ENCODE data around the gene PAPOLA. TPM values are rescaled to one million over a fixed set of nuclear protein-coding genes. Genes with fewer than 3 reads are reported as not detected.
"Not testable (repeated sequence)": the region's sequence is repeated elsewhere in the genome, so short reads cannot be mapped to it uniquely, and the experiment has no call there.

PAPOLA gene
- total RNA-seq, 5 donors from 2014 or later (not counting 1 experiment from before 2014, with no cell fraction given), result 168 to 207 (median 183) TPM

- peaks cover 4 to 6% (median 5%) of the 10 kb centered on the region in 3 donors for H3K4me1 Mint-ChIP-seq
- no peaks in the 10 kb centered on the region for H3K9me3 Mint-ChIP-seq
- H3K9me3 ChIP-seq, result no peaks in the 10 kb centered on the region
- peaks cover 0 to 3% of the 10 kb centered on the region in 2 experiments for H3K4me1 ChIP-seq (ENCODE audit: control insufficient read depth in 1 of 2, extremely low read depth in 1 of 2, insufficient read depth in 2 of 2, low read length in 2 of 2)
- H3K27me3 ChIP-seq (replicated peaks in 1 of 2; ENCODE audit: control insufficient read depth in 2 of 2, extremely low read depth in 1 of 2, insufficient read depth in 2 of 2, low read length in 1 of 2), result peaks cover 0 to 5% of the 10 kb centered on the region in 2 experiments
- no CpG with 5 or more reads among the region's 3 CpGs for WGBS (ENCODE audit: insufficient coverage)
- no peak for ATAC-seq (replicated peaks in 1 of 4)
- H3K27ac Mint-ChIP-seq, result no peak overlapping the region
- H3K27me3 Mint-ChIP-seq, result peaks cover 0 to 2% of the 10 kb centered on the region in 2 donors
- H3K27ac ChIP-seq (ENCODE audit: low read length), result no peak overlapping the region
- H3K36me3 ChIP-seq (ENCODE audit: control insufficient read depth in 2 of 2, extremely low read depth in 1 of 2, insufficient read depth in 1 of 2, low read length in 1 of 2), result no peaks in the 10 kb centered on the region
- H3K4me3 Mint-ChIP-seq, result no peak overlapping the region
- DNase-seq, result no peak
- CTCF ChIA-PET, result no interaction called here
- POLR2A ChIA-PET, result no interaction called here
- H3K4me3 ChIP-seq (ENCODE audit: control insufficient read depth in 1 of 2, extremely low read depth in 1 of 2, low read length in 1 of 2), result no peak overlapping the region
- H3K36me3 Mint-ChIP-seq, result no peaks in the 10 kb centered on the region
Measured at GRCh38 chr14:96466918-96467317, 35.3 kb upstream of the PAPOLA start.

GRCh38 chr14:96470331-96470730 lies 31.9 kb upstream of the PAPOLA start:
- no peak for DNase-seq
- no CpG with 5 or more reads among the region's 4 CpGs for WGBS (ENCODE audit: insufficient coverage)
- Mint-ChIP-seq H3K9me3 (no peaks in the 10 kb centered on the region), H3K4me1 (no peaks in the 10 kb centered on the region), H3K27me3 (peaks cover 3 to 8% of the 10 kb centered on the region in 2 donors), H3K4me3 (no peak overlapping the region), H3K36me3 (no peaks in the 10 kb centered on the region), H3K27ac (no peak overlapping the region)
- Histone ChIP-seq H3K9me3 (no peaks in the 10 kb centered on the region), H3K27me3 (replicated peaks in 1 of 2; ENCODE audit: control insufficient read depth in 2 of 2, extremely low read depth in 1 of 2, insufficient read depth in 2 of 2, low read length in 1 of 2) (peaks cover 0 to 7% of the 10 kb centered on the region in 2 experiments), H3K4me3 (ENCODE audit: control insufficient read depth in 1 of 2, extremely low read depth in 1 of 2, low read length in 1 of 2) (no peak overlapping the region), H3K27ac (ENCODE audit: low read length) (no peak overlapping the region), H3K36me3 (ENCODE audit: control insufficient read depth in 2 of 2, extremely low read depth in 1 of 2, insufficient read depth in 1 of 2, low read length in 1 of 2) (no peaks in the 10 kb centered on the region), H3K4me1 (ENCODE audit: control insufficient read depth in 1 of 2, extremely low read depth in 1 of 2, insufficient read depth in 2 of 2, low read length in 2 of 2) (no peaks in the 10 kb centered on the region)
- ATAC-seq (replicated peaks in 1 of 4), result no peak
- ChIA-PET POLR2A (no interaction called here), CTCF (no interaction called here)

- ATAC-seq (replicated peaks in 1 of 4); CTCF ChIA-PET; DNase-seq; H3K9me3 Mint-ChIP-seq; H3K27ac Mint-ChIP-seq; H3K27me3 ChIP-seq (replicated peaks in 1 of 2; ENCODE audit: control insufficient read depth in 2 of 2, extremely low read depth in 1 of 2, insufficient read depth in 2 of 2, low read length in 1 of 2); H3K36me3 Mint-ChIP-seq; H3K9me3 ChIP-seq; H3K27me3 Mint-ChIP-seq; H3K4me3 Mint-ChIP-seq; H3K4me1 Mint-ChIP-seq; H3K4me1 ChIP-seq (ENCODE audit: control insufficient read depth in 1 of 2, extremely low read depth in 1 of 2, insufficient read depth in 2 of 2, low read length in 2 of 2); H3K27ac ChIP-seq (ENCODE audit: low read length); H3K4me3 ChIP-seq (ENCODE audit: control insufficient read depth in 1 of 2, extremely low read depth in 1 of 2, low read length in 1 of 2); H3K36me3 ChIP-seq (ENCODE audit: control insufficient read depth in 2 of 2, extremely low read depth in 1 of 2, insufficient read depth in 1 of 2, low read length in 1 of 2): not testable (repeated sequence)
- POLR2A ChIA-PET, result interaction anchor here in 1 of 2 donors (0.7 kb wide), 2 partner anchors 29 to 35 kb away, joined by 5 to 10 read pairs; no protein-coding TSS in a partner anchor
- WGBS (ENCODE audit: insufficient coverage), result no CpG with 5 or more reads among the region's 4 CpGs
Measured at GRCh38 chr14:96470967-96471366, 31.2 kb upstream of the PAPOLA start.

GRCh38 chr14:96478119-96478518 lies 24.1 kb upstream of the PAPOLA start:
- CTCF ChIA-PET, result no interaction called here

GRCh38 chr14:96479435-96480146 lies 22.6 kb upstream of the PAPOLA start:
- ChIA-PET POLR2A (no interaction called here), CTCF (interaction anchor here in 1 of 2 donors (0.6 kb wide), 1 partner anchor 37 kb away, joined by 4 read pairs; no protein-coding TSS in a partner anchor)
- Histone ChIP-seq H3K4me1 (ENCODE audit: control insufficient read depth in 1 of 2, extremely low read depth in 1 of 2, insufficient read depth in 2 of 2, low read length in 2 of 2) (no peaks in the 10 kb centered on the region), H3K9me3 (no peaks in the 10 kb centered on the region), H3K27me3 (replicated peaks in 1 of 2; ENCODE audit: control insufficient read depth in 2 of 2, extremely low read depth in 1 of 2, insufficient read depth in 2 of 2, low read length in 1 of 2) (peaks cover 0 to 14% of the 10 kb centered on the region in 2 experiments), H3K36me3 (ENCODE audit: control insufficient read depth in 2 of 2, extremely low read depth in 1 of 2, insufficient read depth in 1 of 2, low read length in 1 of 2) (no peaks in the 10 kb centered on the region), H3K27ac (ENCODE audit: low read length) (no peak overlapping the region), H3K4me3 (ENCODE audit: control insufficient read depth in 1 of 2, extremely low read depth in 1 of 2, low read length in 1 of 2) (no peak overlapping the region)
- Mint-ChIP-seq H3K4me1 (no peaks in the 10 kb centered on the region), H3K27me3 (peaks cover 10 to 13% of the 10 kb centered on the region in 2 donors), H3K9me3 (no peaks in the 10 kb centered on the region), H3K27ac (no peak overlapping the region), H3K4me3 (no peak overlapping the region), H3K36me3 (no peaks in the 10 kb centered on the region)
- no peak for ATAC-seq (replicated peaks in 1 of 4)
- no peak for DNase-seq
- WGBS (ENCODE audit: insufficient coverage), result 91% methylated on average over 7 of the region's 10 CpGs

More at GRCh38 chr14:96478119-96478518, 24.1 kb upstream of the PAPOLA start:
- ATAC-seq (replicated peaks in 1 of 4) (no peak), DNase-seq (no peak)
- Mint-ChIP-seq H3K36me3 (no peaks in the 10 kb centered on the region), H3K4me1 (no peaks in the 10 kb centered on the region), H3K27ac (no peak overlapping the region), H3K4me3 (no peak overlapping the region), H3K9me3 (no peaks in the 10 kb centered on the region), H3K27me3 (peaks cover 8 to 12% of the 10 kb centered on the region in 2 donors)
- WGBS (ENCODE audit: insufficient coverage), result 77% methylated on average over 6 of the region's 6 CpGs
- POLR2A ChIA-PET, result no interaction called here
- H3K4me1 ChIP-seq (ENCODE audit: control insufficient read depth in 1 of 2, extremely low read depth in 1 of 2, insufficient read depth in 2 of 2, low read length in 2 of 2), result no peaks in the 10 kb centered on the region
- no peak overlapping the region for H3K4me3 ChIP-seq (ENCODE audit: control insufficient read depth in 1 of 2, extremely low read depth in 1 of 2, low read length in 1 of 2)
- no peaks in the 10 kb centered on the region for H3K36me3 ChIP-seq (ENCODE audit: control insufficient read depth in 2 of 2, extremely low read depth in 1 of 2, insufficient read depth in 1 of 2, low read length in 1 of 2)
- H3K27me3 ChIP-seq (replicated peaks in 1 of 2; ENCODE audit: control insufficient read depth in 2 of 2, extremely low read depth in 1 of 2, insufficient read depth in 2 of 2, low read length in 1 of 2), result peaks cover 0 to 14% of the 10 kb centered on the region in 2 experiments
- H3K27ac ChIP-seq (ENCODE audit: low read length), result no peak overlapping the region
- H3K9me3 ChIP-seq, result no peaks in the 10 kb centered on the region

- H3K9me3 Mint-ChIP-seq, result no peaks in the 10 kb centered on the region
- no peak overlapping the region for H3K27ac Mint-ChIP-seq
- ChIA-PET CTCF (no interaction called here), POLR2A (no interaction called here)
- Histone ChIP-seq H3K27me3 (replicated peaks in 1 of 2; ENCODE audit: control insufficient read depth in 2 of 2, extremely low read depth in 1 of 2, insufficient read depth in 2 of 2, low read length in 1 of 2) (peaks cover 0 to 14% of the 10 kb centered on the region in 2 experiments), H3K4me3 (ENCODE audit: control insufficient read depth in 1 of 2, extremely low read depth in 1 of 2, low read length in 1 of 2) (no peak overlapping the region), H3K27ac (ENCODE audit: low read length) (no peak overlapping the region), H3K4me1 (ENCODE audit: control insufficient read depth in 1 of 2, extremely low read depth in 1 of 2, insufficient read depth in 2 of 2, low read length in 2 of 2) (no peaks in the 10 kb centered on the region), H3K9me3 (no peaks in the 10 kb centered on the region), H3K36me3 (ENCODE audit: control insufficient read depth in 2 of 2, extremely low read depth in 1 of 2, insufficient read depth in 1 of 2, low read length in 1 of 2) (no peaks in the 10 kb centered on the region)
- H3K36me3 Mint-ChIP-seq, result no peaks in the 10 kb centered on the region
- no peak for ATAC-seq (replicated peaks in 1 of 4)
- H3K4me3 Mint-ChIP-seq, result no peak overlapping the region
- H3K4me1 Mint-ChIP-seq, result no peaks in the 10 kb centered on the region
- H3K27me3 Mint-ChIP-seq, result peaks cover 10 to 18% of the 10 kb centered on the region in 2 donors
- no CpG with 5 or more reads among the region's 4 CpGs for WGBS (ENCODE audit: insufficient coverage)
- no peak for DNase-seq
Measured at GRCh38 chr14:96481731-96482314, 20.4 kb upstream of the PAPOLA start.

Measured in T-cell (primary cell).